Measurements from ENCODE around the gene SLC45A3.
"Not testable (repeated sequence)": the region's sequence is repeated elsewhere in the genome, so short reads cannot be mapped to it uniquely, and the experiment has no call there.

SLC45A3 gene, protein sequence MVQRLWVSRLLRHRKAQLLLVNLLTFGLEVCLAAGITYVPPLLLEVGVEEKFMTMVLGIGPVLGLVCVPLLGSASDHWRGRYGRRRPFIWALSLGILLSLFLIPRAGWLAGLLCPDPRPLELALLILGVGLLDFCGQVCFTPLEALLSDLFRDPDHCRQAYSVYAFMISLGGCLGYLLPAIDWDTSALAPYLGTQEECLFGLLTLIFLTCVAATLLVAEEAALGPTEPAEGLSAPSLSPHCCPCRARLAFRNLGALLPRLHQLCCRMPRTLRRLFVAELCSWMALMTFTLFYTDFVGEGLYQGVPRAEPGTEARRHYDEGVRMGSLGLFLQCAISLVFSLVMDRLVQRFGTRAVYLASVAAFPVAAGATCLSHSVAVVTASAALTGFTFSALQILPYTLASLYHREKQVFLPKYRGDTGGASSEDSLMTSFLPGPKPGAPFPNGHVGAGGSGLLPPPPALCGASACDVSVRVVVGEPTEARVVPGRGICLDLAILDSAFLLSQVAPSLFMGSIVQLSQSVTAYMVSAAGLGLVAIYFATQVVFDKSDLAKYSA

DNA sequence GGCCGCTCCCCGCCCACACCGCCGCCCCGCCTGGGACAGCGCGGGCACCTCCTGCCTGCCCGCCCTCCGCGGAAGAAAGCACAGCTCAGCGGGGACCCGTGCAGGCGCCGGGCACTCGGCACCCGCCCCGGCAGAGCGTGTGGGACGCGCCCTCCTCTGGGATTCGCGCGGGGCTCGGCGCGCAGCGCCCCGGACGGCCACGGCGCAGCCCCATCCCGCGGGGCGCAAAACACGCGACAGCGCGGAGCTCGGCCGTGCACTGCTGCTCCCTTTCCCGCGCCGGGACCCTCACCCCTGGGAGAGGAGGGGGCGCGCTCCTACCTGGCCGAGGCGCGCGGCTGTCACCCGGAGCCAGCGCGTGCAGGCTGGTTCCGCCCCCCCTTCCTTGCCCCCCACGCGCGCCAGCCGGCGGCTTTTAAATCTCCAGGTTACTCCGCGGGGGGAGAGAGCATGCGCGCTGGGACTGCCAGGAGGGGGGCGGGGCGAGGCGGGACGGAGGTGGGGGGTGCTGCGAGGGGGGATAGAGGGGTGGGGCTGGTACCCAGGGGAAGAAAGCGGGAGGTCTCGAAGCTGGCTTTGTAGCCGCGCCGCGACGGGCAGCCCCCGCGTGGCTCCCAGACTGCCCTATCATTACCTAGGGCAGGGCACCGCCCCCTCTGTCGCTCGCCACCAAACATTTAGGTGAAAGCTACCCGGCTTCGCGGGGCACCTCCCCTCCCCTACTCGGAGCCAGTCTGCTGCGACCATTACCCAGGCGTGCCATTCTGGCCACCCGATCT, at the start of gene SLC45A3:
SLC45A3 (minus strand) TSS at position 437 of the 779 bp plus-strand sequence. CDS start 15,853 bp downstream, outside the sequence.
- DNase-seq, result peak; percentile 76

DNA sequence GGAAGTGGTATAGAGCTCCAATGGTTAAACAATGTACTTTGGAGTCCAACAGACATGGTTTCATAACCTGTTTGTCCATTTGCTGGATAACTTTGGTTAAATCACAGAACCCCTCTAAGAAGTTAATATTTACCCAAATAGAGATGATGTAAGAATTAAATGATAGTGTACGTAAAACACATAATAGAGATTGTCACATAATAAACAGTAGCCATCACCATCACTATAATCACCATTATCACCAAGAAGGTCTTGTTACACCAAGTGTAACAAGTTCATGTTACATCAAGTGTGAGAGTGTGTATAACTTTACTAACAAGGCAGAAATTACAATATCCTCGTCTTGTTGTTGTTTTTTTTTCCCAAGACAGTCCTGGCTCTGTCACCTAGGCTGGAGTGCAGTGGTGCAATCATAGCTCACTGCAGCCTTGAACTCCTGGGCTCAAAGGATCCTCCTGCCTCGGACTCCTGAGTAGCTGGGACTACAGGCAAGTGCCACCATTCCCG, 46.4 kb upstream of the SLC45A3 start:
- no peak for DNase-seq

DNA sequence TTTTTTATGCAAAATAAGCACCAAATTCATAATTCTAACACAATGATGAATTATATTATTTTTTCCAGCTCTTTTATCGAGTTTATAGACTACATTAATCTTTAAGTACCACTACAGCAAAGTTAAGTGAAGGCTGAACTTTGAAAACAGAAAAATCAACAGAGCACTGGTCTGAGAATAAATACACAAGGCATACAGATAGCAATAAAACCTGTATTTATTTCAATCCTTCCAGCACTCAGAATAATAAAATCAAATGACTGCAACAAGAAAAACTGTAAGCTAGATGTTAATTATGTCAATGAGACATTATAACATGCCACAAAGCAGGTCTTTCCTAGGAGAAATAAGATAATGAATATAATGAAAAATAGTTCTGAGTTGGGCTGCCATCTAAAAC, 45.2 kb upstream of the SLC45A3 start:
- DNase-seq, result no peak

DNA sequence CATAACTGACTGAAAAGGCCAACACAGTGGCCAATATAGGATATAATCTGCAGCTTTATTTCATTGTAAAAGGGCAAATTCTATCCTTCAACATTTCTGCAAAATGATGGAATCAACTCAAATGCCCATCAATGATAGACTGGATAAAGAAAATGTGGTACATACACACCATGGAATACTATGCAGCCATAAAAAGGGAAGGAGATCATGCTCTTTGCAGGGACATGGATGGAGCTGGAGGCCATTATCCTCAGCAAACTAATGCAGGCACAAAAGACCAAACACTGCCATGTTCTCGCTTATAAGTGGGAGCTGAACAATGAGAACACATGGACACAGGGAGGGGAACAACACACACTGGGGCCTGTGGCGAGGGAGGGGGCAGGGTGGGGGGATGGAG, 40.4 kb upstream of the SLC45A3 start:
- not testable (repeated sequence) for DNase-seq

DNA sequence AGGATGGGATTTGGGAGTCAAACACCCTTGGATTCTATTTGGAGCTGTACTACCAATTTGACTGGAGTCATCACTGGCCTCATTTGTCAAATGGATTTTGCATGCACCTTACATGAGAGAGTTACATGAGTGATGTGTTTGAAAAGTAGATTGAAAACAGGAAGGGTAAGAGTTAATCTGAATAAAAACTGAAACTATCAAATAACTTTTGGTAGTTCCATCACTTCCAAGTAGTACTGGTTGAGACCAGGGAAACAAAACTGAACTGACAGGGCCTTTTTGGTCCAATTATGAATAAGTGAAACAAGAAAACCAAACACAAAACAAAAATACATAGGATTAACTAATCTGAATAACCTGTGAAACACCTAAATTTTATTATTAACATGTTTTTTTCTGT, 39.5 kb upstream of the SLC45A3 start:
- no peak for DNase-seq

DNA sequence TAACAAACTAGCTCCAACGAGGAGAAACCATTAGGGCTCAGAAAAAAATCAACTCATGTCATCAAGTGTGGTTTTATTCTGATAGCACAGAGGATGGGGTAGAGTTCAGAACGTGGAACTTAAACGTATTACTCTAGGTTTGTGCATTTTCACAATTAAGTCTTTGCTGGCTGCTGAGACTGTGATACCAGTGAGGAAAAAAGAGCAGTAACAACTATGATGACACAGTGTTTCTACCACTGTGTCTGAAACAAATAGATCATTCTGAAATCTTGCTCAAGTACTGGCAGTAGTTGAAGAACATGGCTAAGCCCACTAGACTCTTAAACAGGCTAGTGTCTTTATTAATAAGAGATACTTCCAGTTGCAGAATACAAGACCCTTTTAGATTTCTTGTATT, 38.7 kb upstream of the SLC45A3 start:
- no peak for DNase-seq

DNA sequence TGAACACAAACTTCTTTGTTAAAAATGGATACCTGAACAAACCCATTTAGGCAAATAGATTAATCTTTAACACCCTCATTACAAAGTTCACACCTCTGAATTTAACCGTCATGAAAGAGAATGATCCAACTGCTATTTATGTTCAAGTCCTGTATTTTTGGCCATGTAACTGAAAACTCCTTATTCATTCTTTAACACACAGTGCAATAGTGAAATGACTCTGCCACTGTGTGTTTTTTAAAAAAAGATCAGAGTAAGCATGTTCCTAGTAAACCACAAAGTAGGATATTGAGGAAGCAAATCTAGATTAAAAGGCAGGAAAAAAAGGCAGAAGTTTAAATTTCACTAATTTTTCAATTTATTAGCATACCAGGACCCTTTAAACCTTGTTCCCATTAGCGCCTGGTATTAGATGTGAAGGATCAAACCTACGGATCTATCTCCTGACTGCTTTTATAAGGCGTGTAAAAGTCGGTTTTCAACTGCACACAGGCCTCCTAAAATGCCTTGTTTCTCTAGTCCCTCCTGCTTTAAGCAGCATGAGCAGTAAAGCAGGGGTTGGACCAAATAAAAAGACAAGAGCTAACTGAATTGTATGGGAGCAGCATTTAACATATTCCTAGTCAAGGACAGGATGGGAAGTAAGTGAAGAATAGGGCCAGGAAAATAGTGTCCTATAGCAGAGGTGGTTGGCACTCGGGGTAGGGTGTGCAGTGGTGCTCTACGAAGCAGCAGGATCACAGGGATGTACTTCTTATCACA, 36.2 kb upstream of the SLC45A3 start:
- no peak for DNase-seq

DNA sequence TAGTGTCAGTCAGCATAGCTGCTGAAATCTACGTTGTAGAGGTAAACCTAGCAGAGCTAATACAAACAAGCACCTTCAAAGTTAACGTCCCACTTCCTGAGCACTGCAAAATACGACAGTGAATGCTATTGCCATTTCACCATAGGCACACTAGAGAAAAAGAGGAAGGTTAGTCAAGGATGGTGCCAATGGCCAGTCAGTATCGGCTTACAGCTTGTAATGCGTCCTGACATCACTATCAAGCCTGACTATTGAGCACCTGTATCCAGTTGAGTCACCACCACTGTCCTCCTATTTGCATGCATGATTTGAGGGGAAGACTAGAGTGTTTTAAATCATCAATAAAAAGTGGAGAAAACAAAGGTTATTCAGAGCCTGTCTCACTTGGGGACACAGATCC, 35.3 kb upstream of the SLC45A3 start:
- DNase-seq, result peak; percentile 61

DNA sequence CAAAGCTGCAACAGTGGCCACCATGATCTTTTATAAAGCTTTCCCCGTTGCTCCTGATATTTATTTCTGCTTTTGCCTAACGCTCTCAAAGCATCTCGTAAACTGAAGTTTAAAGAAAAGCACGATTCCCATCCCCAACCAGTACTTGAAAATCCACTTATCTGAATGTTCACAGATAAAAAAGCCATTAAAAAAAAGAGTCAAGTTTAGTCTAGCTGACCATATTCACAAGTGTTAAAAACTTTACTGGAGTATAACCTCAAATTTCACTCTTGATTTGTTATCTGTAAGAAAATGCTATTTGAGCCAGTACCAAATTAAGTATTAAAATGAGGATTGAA, 34.6 kb upstream of the SLC45A3 start:
- DNase-seq, result no peak

DNA sequence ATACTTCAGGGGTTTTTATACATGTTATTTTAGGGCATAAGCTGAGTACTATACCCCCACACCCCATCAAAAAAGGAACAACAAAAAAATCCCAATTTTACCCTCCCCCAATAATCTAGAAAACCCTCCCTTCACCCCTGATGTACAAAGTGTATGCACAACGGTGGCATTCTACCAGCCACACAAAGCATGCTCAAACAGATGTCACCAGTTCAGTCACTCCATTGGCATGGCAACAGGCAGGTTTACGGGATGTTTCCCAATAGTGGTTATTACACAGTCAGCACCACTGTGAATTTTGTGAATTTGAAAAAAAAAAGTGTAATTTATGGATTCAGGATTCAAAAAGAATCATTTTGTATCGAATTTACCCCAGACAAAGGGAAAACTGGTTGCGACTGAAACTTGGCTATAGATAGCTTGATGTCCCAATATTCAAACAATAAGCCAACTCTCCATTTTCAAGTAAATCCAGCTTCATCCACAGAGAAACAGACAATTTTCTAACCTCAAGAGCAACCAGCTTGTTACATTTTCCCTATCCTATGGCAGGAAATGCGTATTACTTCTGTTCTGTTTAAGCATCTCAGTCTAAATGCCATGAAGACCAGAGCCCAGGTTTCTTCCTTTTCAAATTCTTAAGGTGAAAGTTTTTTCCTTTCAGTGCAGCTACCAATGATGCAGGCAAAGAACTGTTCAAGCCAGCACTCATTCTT, 34.0 kb upstream of the SLC45A3 start:
- peak; percentile 55 for DNase-seq

DNA sequence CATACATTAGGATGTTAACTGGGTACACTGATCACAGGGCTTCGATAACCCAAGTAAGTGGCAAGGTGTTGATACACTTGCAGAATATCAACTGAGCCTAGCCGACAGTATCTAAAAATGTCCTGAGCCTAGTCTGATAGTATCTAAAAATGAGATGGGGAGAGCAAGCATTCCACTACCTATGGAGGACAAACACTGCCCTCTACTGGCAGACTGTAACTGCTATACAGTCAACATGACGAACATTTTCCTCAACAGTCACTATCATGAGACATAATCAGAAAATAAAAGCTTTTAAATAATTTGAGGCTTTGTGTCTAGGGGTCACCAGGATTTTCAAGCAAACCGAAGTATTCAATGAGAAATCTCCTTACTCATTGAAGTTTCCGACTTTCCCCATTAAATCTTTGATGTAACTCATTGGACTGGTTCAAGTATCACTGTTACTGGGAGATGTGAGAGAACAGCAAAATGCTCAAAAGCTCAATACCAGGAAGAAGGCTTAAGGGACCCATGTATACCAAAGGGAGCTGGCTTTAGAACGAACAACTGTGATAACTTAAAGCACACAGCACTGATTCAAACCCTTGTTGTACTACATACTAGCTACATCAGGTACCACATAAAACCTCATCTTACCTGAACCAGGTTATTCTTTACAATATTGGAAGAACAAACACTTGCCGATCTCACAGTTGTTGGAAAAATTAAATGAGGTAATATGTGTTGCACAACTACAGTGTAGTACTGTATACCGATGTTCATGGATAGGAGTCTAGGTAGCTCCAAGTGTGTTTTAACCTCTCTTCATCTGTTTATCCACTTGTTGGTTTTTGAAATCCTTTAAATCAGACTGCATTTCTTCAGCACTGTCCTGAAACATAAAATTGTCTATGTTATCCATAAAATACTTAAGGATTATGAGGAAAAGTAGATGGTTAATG, 31.1 kb upstream of the SLC45A3 start:
- peak; percentile 94 for DNase-seq

DNA sequence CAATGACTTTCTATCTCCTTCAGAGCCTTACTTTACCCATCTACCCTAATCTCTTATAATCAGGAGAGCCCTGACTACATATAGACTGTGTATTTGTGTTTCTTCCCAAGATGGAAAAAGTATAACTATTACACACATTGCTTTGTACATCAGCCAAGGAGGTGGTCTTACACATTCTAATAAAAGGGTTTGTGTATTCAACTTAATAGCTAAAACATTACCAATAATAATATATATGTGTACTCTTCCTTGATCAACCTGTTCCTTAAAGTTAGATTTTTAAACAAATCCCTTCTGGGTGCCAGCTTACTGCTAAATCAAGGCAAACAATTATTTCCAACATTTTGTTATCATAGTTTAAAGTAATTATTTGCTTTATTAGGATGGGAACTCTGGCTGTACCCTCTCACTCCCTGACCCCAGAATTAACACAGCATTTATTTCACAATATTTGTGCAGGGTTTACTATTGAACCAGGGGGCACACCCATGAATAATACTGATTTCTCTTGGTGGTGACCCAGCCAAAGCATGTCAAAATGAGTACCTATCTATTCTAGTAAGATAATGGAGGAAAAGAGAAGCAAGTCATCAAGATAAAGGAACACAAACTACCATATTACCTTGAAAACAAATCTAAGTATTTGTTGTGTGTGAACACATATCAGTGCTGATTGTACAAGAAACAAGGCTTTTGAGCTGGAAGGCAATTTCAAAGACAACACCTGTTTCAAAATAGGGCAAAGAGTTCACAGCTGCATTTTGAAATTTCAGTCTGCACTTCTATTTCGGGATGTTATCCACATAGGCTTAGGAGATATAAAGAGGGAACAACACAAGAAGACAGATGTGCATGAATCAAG, 30.1 kb upstream of the SLC45A3 start:
- no peak for DNase-seq

DNA sequence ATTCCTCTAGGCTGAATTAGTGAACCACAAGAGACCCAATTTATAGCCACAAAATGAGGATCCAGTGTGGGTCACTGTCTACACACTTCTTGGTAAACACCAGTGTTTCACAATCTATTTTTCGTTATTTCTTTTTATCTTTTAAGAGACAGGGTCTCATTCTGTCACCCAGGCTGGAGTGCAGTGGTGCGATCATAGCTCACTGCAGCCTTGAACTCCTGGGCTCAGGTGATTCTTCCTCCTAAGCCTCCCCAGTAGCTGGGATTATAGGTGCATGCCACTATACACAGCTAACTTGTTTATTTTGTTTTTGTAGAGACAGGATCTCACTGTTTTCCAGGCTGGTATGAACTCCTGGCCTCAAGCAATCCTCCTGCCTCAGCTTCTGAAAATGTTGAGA, 29.3 kb upstream of the SLC45A3 start:
- DNase-seq, result peak; percentile 49

DNA sequence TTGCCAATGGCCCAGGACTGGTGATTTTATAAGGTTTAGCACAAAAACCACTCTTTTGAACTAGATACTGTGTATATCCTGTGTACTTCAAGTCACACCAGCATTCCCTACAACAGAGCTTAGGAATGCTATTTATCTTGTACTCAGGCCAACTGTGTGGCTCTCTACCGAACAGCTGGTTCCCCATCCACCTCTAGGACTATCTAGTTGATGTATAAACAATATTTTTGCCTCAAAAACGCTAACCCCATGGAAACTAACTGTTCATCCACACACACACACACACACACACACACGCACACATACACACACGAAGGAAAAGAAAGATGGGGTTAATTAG, 28.7 kb upstream of the SLC45A3 start:
- no peak for DNase-seq

DNA sequence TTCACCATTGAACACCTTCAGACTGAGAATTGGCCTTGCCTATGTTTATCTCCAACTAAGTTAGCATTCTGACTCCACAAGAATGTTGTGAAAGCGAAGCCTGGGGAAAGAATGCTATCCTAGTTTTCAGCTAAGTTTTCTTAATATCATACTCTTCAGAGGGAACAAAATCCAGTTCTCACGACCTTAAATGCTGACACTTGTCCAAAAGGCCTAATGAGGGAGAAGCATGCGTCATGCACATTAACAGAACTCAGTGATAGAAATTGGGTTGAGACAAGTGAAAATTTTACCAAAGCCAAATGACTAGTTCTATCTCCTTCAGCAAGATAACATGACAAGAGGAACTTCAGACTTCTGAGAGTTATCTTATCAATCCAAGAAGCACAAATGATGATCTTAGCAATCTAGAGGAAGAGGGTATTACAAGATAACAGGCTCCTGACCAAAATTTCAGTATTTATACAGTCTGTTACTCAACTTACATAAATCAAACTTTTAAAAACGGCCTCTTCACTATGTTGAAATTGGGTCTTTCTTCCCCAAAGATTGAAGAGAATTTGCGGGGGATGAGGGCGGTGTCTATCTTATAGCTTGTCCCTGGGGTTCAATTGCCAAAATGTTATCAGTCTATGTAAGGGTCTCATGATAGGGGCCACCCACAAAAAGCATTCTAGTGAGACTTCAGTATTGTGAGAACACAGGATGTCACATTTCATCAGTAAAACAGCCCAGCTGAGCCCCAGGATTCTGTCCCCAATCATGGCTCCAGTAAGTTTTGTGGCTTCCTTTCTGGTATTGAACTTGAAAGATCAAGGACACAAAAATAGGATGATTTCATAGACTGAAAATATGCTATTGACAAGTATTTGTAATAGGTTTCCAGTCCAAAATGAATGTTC, 26.5 kb upstream of the SLC45A3 start:
- DNase-seq, result peak; percentile 88

DNA sequence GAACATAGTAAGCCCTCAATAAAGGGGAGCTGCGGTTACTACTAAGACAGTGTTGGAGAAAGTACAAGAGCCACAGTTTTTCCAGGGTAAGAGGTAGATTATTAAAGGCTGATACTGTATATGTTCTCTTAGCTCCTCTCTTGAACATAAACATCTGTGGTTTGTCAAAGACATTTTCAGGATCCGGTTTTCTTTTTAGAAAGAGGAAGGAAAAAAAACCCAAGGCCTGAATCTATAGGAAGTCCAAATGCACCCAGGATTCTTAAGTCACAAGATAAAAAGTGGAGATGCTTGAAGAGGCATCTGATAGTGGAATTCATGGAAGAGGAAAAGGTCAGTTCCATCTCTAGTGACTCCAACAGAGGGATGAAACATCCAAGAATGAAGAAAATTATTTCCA, 24.6 kb upstream of the SLC45A3 start:
- DNase-seq, result peak; percentile 56

DNA sequence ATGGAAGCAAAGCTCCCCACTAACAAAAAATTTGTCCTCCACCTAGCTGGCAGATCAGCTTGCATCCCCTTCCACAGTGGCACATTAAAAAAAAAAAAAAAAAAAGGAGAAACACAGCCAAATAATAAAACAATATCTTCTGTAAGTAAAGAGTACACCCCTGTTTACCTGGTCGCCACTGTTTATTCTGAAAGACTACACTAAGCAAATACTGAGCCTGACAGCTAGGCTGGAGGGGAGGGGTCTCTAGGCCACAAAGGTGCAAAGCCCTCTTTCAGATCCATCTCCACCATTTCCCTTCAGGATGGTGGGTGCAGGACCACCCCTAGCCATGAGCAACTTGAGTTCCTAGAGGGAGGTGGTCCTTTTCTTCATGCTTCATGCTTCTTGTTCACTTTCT, 22.8 kb upstream of the SLC45A3 start:
- DNase-seq, result no peak

DNA sequence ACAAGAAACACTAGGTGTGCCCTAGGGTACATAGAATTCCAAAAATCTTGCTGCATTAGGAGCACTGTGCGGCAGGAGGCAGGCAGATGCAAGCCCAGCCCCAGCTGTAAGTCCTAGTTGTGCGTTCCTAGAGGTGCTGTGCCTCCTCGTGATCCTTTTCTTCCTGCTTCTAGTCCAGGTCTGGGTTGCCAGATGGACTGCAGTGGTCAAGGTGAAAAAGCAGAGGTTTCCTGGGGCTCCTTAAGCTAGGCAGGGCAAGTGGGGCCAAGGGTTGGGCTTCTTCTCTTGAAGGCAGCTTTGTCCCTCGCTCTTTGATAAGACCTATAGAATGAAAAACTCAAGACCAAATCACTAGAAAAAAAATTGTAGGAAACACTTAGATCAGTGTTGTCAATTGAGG, 21.6 kb upstream of the SLC45A3 start:
- DNase-seq, result no peak

DNA sequence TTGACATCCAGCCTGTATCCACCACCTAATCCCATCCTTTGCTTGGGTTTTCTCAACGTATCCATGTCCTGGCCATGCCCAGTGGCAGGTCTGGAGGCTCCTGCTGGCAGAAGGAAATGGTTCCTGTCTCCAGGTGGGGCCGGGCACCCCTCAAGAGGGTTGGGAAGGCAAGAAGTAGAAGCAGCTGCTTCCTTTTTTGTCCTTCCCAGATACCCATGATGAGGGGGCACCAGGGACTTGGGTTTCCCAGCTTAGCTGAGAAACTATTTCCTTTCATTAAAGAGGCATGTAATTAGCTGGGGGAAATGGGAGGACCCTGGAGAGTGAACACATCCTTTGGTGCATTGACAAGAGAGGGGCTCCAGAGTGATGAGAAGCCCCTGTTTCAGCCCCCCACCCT, 21.1 kb upstream of the SLC45A3 start:
- no peak for DNase-seq

Data from hematopoietic multipotent progenitor cell treated with erythropoietin and hydrocortisone succinate and interleukin-3 and kit ligand, for 4 days (in vitro differentiated cells).